GM12892 (cell line): ENCODE measurements around the gene ADAMTS2.

ENCODE experiments used
- POLR2A ChIP-seq: IDR thresholded peaks from 2 replicates; pipeline ENCODE4 v1.6.1; 2011; ENCODE audit warnings: low read depth, low read length, control low read depth
- POLR2AphosphoS5 ChIP-seq: IDR thresholded peaks from 2 replicates; pipeline ENCODE4 v1.6.1; 2011; ENCODE audit warnings: low read depth, low read length, control low read depth

- no peak for TF ChIP-seq POLR2AphosphoS5
- TF ChIP-seq POLR2A, result no peak
Observed at GRCh38 chr5:179150011-179150410, 195.2 kb downstream of the ADAMTS2 start.
